Thyroid gland (tissue), 4 donors: ENCODE data around the gene MRGPRG. TPM values are rescaled to one million over a fixed set of nuclear protein-coding genes. Genes with fewer than 3 reads are reported as not detected.

Source experiments
- DNase-seq, 2 donors: peaks; one replicate each; pipeline ENCODE4 v3.0.0-alpha.2; 2019
- H3K27ac ChIP-seq, 3 donors: fragments of 200-600 bp; sonication (generic); 1 replicate in 2 of 3; 2 replicates in 1 of 3; pipeline ENCODE4 v1.5.1; 2016 to 2019; ENCODE audit warnings: mild to moderate bottlenecking in 1 of 3, moderate library complexity in 1 of 3
- H3K27me3 ChIP-seq: fragments of 200-600 bp; sonication (generic); one replicate; pipeline ENCODE4 v1.5.1; 2019
- H3K36me3 ChIP-seq, 2 donors: fragments of 200-600 bp; sonication (generic); one replicate each; pipeline ENCODE4 v1.5.1; 2016 to 2019
- H3K4me1 ChIP-seq, 2 donors: fragments of 200-600 bp; sonication (generic); one replicate each; pipeline ENCODE4 v1.5.1; 2017 to 2019
- H3K4me3 ChIP-seq, 3 donors: fragments of 200-600 bp; sonication (generic); replicated peaks in 1 of 3; 1 replicate in 2 of 3; 2 replicates in 1 of 3; pipeline ENCODE4 v1.5.1; 2016; ENCODE audit warnings: mild to moderate bottlenecking in 1 of 3
- H3K9me3 ChIP-seq: fragments of 200-600 bp; sonication (generic); one replicate; pipeline ENCODE4 v1.5.1; 2017
- CTCF ChIP-seq, 6 experiments: fragments of 200-600 bp in 3 of 6; fragments of 450-650 bp in 3 of 6; sonication (generic) in 3 of 6; IDR thresholded peaks; one replicate each; pipeline ENCODE4 v1.5.1; 2016 to 2019; ENCODE audit warnings: antibody characterized with exemption in 6 of 6, mild to moderate bottlenecking in 2 of 6, inconsistent platforms in 1 of 6, moderate library complexity in 1 of 6
- POLR2A ChIP-seq, 2 donors: fragments of 450-650 bp; IDR thresholded peaks; one replicate each; pipeline ENCODE4 v1.6.1; 2017; ENCODE audit warnings: antibody characterized with exemption in 2 of 2, mild to moderate bottlenecking in 2 of 2, moderate library complexity in 1 of 2
- WGBS, 2 donors: methylation state at CpG; one replicate each; pipeline ENCODE4 v1.1.5; 2017; 5-methylcytosine and 5-hydroxymethylcytosine counted together
- intact Hi-C: fragments of 100-400 bp; cut with DNase I; formaldehyde crosslinking; loops from one replicate; pipeline ENCODE4 v1.15.1; 2023
- total RNA-seq, 4 donors: library from RNA; depleted of rRNA; stranded (reverse); fragments of >200 nt; gene quantifications; one replicate each; pipeline ENCODE4 v1.2.3, GENCODE V29; 2016

MRGPRG gene
- total RNA-seq, 4 donors from 2014 or later: not detected

GRCh38 chr11:3189196-3189843 lies 29.3 kb downstream of the MRGPRG start:
- H3K27ac ChIP-seq: no peak overlapping the region
- no peak for TF ChIP-seq CTCF (IDR thresholded peaks at IDR 0.05)
- no peak for TF ChIP-seq POLR2A (IDR thresholded peaks at IDR 0.05)
- DNase-seq: no peak
- H3K9me3 ChIP-seq: no peaks in the 10 kb centered on the region
- intact Hi-C loops: no loop called here
- 35 to 67% methylated on average over 11 to 14 of the region's 15 CpGs for WGBS, 2 donors
- no peaks in the 10 kb centered on the region for H3K4me1 ChIP-seq
- no peak overlapping the region for H3K4me3 ChIP-seq
- no peaks in the 10 kb centered on the region for H3K36me3 ChIP-seq
- H3K27me3 ChIP-seq: no peaks in the 10 kb centered on the region

- no peaks in the 10 kb centered on the region for H3K27me3 ChIP-seq
- no peaks in the 10 kb centered on the region for H3K36me3 ChIP-seq
- no peak overlapping the region for H3K27ac ChIP-seq
- TF ChIP-seq CTCF (IDR thresholded peaks at IDR 0.05) (no peak), POLR2A (IDR thresholded peaks at IDR 0.05) (no peak)
- DNase-seq: no peak
- no peak overlapping the region for H3K4me3 ChIP-seq
- WGBS, 2 donors: 85 to 87% methylated on average over 17 of the region's 17 CpGs
- no peaks in the 10 kb centered on the region for H3K4me1 ChIP-seq
- H3K9me3 ChIP-seq: no peaks in the 10 kb centered on the region
- intact Hi-C loops: no loop called here
Observed at GRCh38 chr11:3188496-3189195, 30.0 kb downstream of the MRGPRG start.

GRCh38 chr11:3186166-3186953 lies 32.3 kb downstream of the MRGPRG start:
- H3K27ac ChIP-seq: no peak overlapping the region
- H3K9me3 ChIP-seq: no peaks in the 10 kb centered on the region
- no peak overlapping the region for H3K4me3 ChIP-seq
- no peaks in the 10 kb centered on the region for H3K36me3 ChIP-seq
- TF ChIP-seq CTCF (IDR thresholded peaks at IDR 0.05) (no peak), POLR2A (IDR thresholded peaks at IDR 0.05) (no peak)
- DNase-seq: no peak
- no peaks in the 10 kb centered on the region for H3K4me1 ChIP-seq
- WGBS, 2 donors: 77 to 87% methylated on average over 10 to 11 of the region's 11 CpGs
- H3K27me3 ChIP-seq: no peaks in the 10 kb centered on the region
- intact Hi-C loops: no loop called here

GRCh38 chr11:3184732-3185347 lies 33.8 kb downstream of the MRGPRG start:
- H3K27me3 ChIP-seq: no peaks in the 10 kb centered on the region
- intact Hi-C loops: no loop called here
- WGBS, 2 donors: 85 to 95% methylated on average over 11 of the region's 11 CpGs

More at GRCh38 chr11:3184732-3185347, 33.8 kb downstream of the MRGPRG start:
- Histone ChIP-seq H3K4me1 (no peaks in the 10 kb centered on the region), H3K36me3 (no peaks in the 10 kb centered on the region), H3K4me3 (no peak overlapping the region), H3K27ac (no peak overlapping the region), H3K9me3 (no peaks in the 10 kb centered on the region)
- no peak for DNase-seq
- TF ChIP-seq POLR2A (IDR thresholded peaks at IDR 0.05) (no peak), CTCF (IDR thresholded peaks at IDR 0.05) (no peak)
